Endothelial cell of umbilical vein (primary cell): Measurements from ENCODE around the gene TRAPPC10. TPM values are rescaled to one million over a fixed set of nuclear protein-coding genes. Genes with fewer than 3 reads are reported as not detected.

Experiments
- BruUV-seq: library from RNA; stranded (reverse); fragments of 400-500 nt; replicated peaks from 2 replicates; lab custom pipeline; 2021; lab: Mats Ljungman, UMichigan
- CTCF ChIA-PET: fragments of 300-600, 350-600 bp; sonication (Branson Sonifier 250); formaldehyde crosslinking; loops from one replicate; lab custom pipeline; 2021; ENCODE audit warnings: antibody characterized with exemption, inconsistent platforms; lab: Charles Lee
- POLR2A ChIA-PET: fragments of 300-600, 350-600 bp; sonication (Branson Sonifier 250); formaldehyde crosslinking; loops from one replicate; lab custom pipeline; 2021; ENCODE audit warnings: antibody characterized with exemption, inconsistent platforms; lab: Charles Lee
- DNase-seq: peaks from one replicate; pipeline ENCODE4 v3.0.0-alpha.2; 2011; ENCODE audit warnings: low read depth, low spot score
- FAIRE-seq: peaks from 2 replicates; lab custom pipeline; 2011; peaks lifted over from hg19 to GRCh38; lab: Jason Lieb, UNC
- H2AFZ ChIP-seq: 2 replicates; pipeline ENCODE4 v1.6.0; 2012; ENCODE audit warnings: low read depth, low read length, control low read depth, inconsistent platforms
- H3K27ac ChIP-seq: 2 replicates; pipeline ENCODE4 v1.5.1; 2011; ENCODE audit warnings: low read depth, mild to moderate bottlenecking, control low read depth, low read length, moderate library complexity; ENCODE audit not compliant: insufficient read depth
- H3K27me3 ChIP-seq, 2 experiments: 2 replicates each; pipeline versions ENCODE4 v1.6.0 to v1.6.1; 2011; ENCODE audit warnings: low read length in 2 of 2, mixed read lengths in 1 of 2; ENCODE audit not compliant: control insufficient read depth in 2 of 2, insufficient read depth in 2 of 2
- H3K36me3 ChIP-seq, 2 experiments: 2 replicates in 1 of 2; 3 replicates in 1 of 2; pipeline ENCODE4 v1.5.1; 2011; ENCODE audit warnings: low read length in 2 of 2, mild to moderate bottlenecking in 1 of 2, moderate library complexity in 1 of 2; ENCODE audit not compliant: control insufficient read depth in 2 of 2, insufficient read depth in 2 of 2; ENCODE audit errors: extremely low read depth in 1 of 2
- H3K4me1 ChIP-seq: 3 replicates; pipeline ENCODE4 v1.5.1; 2011; ENCODE audit warnings: mild to moderate bottlenecking, low read length; ENCODE audit not compliant: control insufficient read depth, insufficient read depth; ENCODE audit errors: extremely low read depth
- H3K4me2 ChIP-seq: 2 replicates; pipeline ENCODE4 v1.6.1; 2011; ENCODE audit warnings: low read length, control low read depth, mixed read lengths; ENCODE audit not compliant: insufficient read depth
- H3K4me3 ChIP-seq, 3 experiments: fragments of 200-600 bp in 1 of 3; sonication (generic), shearing (Covaris generic) in 1 of 3; replicated peaks in 1 of 3; 2 replicates each; pipeline ENCODE4 v1.5.1; 2011 to 2016; ENCODE audit warnings: control low read depth in 3 of 3, low read length in 3 of 3, mild to moderate bottlenecking in 2 of 3, inconsistent platforms in 1 of 3, low read depth in 1 of 3, moderate library complexity in 1 of 3; ENCODE audit not compliant: insufficient read depth in 1 of 3
- H3K79me2 ChIP-seq: 2 replicates; pipeline ENCODE4 v1.6.0; 2012; ENCODE audit warnings: low read length, inconsistent platforms; ENCODE audit not compliant: control insufficient read depth, insufficient read depth
- H3K9ac ChIP-seq: replicated peaks from 2 replicates; pipeline ENCODE3; 2011; ENCODE audit warnings: low read length, control low read depth; ENCODE audit not compliant: insufficient read depth; ENCODE audit errors: extremely low read depth
- H3K9me1 ChIP-seq: replicated peaks from 3 replicates; pipeline ENCODE4 v1.6.0; 2011; ENCODE audit warnings: mild to moderate bottlenecking, low read length; ENCODE audit not compliant: control insufficient read depth, insufficient read depth; ENCODE audit errors: extremely low read depth
- H3K9me3 ChIP-seq: replicated peaks from 2 replicates; pipeline ENCODE4 v1.5.1; 2012; ENCODE audit warnings: low read length, inconsistent platforms; ENCODE audit not compliant: control insufficient read depth, insufficient read depth
- H4K20me1 ChIP-seq: replicated peaks from 2 replicates; pipeline ENCODE3; 2011; ENCODE audit warnings: mild to moderate bottlenecking, low read length; ENCODE audit not compliant: control insufficient read depth, insufficient read depth; ENCODE audit errors: extremely low read depth
- CTCF ChIP-seq, 2 donors: IDR thresholded peaks; 1 replicate in 1 of 2; 2 replicates in 1 of 2; pipeline ENCODE4 v1.5.1; 2011; ENCODE audit warnings: low read length in 2 of 2, mild to moderate bottlenecking in 2 of 2, moderate library complexity in 2 of 2, control low read depth in 1 of 2, inconsistent platforms in 1 of 2, low read depth in 1 of 2; ENCODE audit not compliant: insufficient read depth in 1 of 2; ENCODE audit errors: extremely low read depth in 1 of 2
- FOS ChIP-seq: IDR thresholded peaks from 2 replicates; pipeline ENCODE4 v1.6.1; 2011; ENCODE audit warnings: mild to moderate bottlenecking, low read length, moderate library complexity, borderline replicate concordance; ENCODE audit not compliant: insufficient read depth
- GATA2 ChIP-seq: IDR thresholded peaks from 2 replicates; pipeline ENCODE4 v1.7.0; 2011; ENCODE audit warnings: low read depth, mild to moderate bottlenecking, moderate library complexity, mixed read lengths, low read length; ENCODE audit not compliant: insufficient read length, insufficient read depth
- POLR2AphosphoS5 ChIP-seq: IDR thresholded peaks from 2 replicates; pipeline ENCODE4 v1.6.1; 2012; ENCODE audit warnings: low read depth, mild to moderate bottlenecking, control low read depth, low read length, moderate library complexity; ENCODE audit not compliant: insufficient read depth
- dilution Hi-C: fragments of 300-500 bp; cut with MboI; formaldehyde crosslinking; loops from one replicate; pipeline ENCODE4 v1.15.0; 2019; ENCODE audit warnings: low sequenced_read_pairs; ENCODE audit not compliant: extremely low pct_ligation_motif_present
- intact Hi-C: fragments of 100-400 bp; cut with micrococcal nuclease; formaldehyde crosslinking; loops from one replicate; pipeline ENCODE4 v1.10.0; 2022
- polyA plus RNA-seq, 4 experiments: library from polyadenylated mRNA; depleted of rRNA in 3 of 4; stranded (reverse) in 3 of 4; unstranded in 1 of 4; fragments of >200 nt; gene quantifications; 2 replicates each; pipeline versions ENCODE4 v1.2.1 to v1.2.3, GENCODE V29; 2011 to 2012; ENCODE audit warnings: missing spikeins in 1 of 4
- total RNA-seq: library from RNA; stranded (reverse); gene quantifications from 2 replicates; pipeline ENCODE4 v1.2.3, GENCODE V29; 2021

The TRAPPC10 gene
- total and polyA plus RNA-seq, 2 donors (not counting 3 experiments of a cell fraction or from before 2014, with no cell fraction given): 21.5 to 33.6 TPM

DNA sequence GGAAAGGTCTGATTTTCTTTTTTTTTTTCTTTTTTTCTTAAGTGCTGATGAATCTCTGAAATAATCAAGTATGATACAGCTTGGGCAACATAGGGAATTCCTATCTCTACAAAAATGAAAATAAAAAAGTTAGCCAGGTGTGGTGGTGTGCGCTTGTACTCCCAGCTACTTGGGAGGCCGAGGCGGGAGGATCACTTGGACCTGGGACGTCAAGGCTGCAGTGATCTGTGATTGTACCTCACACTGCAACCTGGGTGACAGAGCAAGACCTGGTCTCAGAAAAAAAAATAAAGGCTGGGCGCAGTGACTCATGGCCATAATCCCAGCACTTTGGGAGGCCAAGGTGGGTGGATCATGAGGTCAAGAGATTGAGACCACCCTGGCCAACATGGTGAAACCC lies 6.0 kb downstream of the TRAPPC10 start:
- no peak overlapping the region for H3K4me3 ChIP-seq
- H2AFZ ChIP-seq: no peak overlapping the region
- no peak overlapping the region for H3K9ac ChIP-seq
- H3K36me3 ChIP-seq: no peaks in the 10 kb centered on the region
- TF ChIP-seq POLR2AphosphoS5: no peak
- H3K27ac ChIP-seq: no peak overlapping the region
- peaks cover 7% of the 10 kb centered on the region for H4K20me1 ChIP-seq
- ChIA-PET POLR2A (no interaction called here), CTCF (no interaction called here)
- intact Hi-C loops: no loop called here
- FAIRE-seq (no peak), DNase-seq (no peak)
- H3K4me1 ChIP-seq: peaks cover 8% of the 10 kb centered on the region
- H3K9me3 ChIP-seq: no peaks in the 10 kb centered on the region
- H3K27me3 ChIP-seq: no peaks in the 10 kb centered on the region
- H3K79me2 ChIP-seq: peaks cover 90% of the 10 kb centered on the region
- no TSS peak for BruUV-seq
- H3K9me1 ChIP-seq: no peaks in the 10 kb centered on the region
- dilution Hi-C loops: no loop called here
- no peak overlapping the region for H3K4me2 ChIP-seq

DNA sequence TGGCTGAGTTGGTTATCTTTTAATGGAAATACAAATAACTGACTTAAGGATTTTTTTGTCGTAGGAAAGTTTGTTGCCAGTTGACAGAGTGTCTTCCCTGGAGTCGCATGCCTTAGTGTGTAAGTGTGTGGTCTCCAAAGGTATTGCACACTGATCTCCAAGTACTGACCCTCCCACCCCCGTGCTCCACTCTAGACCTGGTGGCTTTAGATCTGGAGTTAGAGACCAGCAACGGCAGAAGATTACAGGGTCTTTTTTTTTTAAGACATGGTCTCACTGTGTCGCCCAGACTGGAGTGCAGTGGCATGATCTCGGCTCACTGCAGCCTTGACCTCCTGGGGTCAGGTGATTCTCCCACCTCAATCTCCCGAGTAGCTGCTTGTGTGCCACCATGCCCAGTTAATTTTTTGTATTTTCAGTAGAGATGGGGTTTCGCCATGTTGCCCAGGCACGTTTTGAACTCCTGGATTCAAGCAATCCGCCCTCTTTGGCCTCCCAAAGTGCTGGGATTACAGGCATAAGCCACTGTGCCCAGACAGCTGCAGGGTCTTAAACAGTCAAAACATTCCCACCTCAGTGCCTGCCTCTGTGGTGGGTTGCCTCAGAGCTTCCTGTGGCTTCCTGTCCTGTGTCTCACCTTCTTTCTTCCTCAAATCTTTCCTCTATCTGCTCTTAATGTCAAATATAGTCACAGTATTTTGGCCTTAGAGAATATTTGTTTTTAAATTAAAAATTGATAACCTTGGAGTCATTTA lies 6.9 kb downstream of the TRAPPC10 start:
- Histone ChIP-seq H3K9ac (no peak overlapping the region), H3K27me3 (no peaks in the 10 kb centered on the region), H3K9me1 (no peaks in the 10 kb centered on the region), H3K79me2 (peaks cover 90% of the 10 kb centered on the region), H4K20me1 (peaks cover 4% of the 10 kb centered on the region), H3K4me3 (no peak overlapping the region), H3K27ac (no peak overlapping the region), H2AFZ (no peak overlapping the region), H3K36me3 (no peaks in the 10 kb centered on the region), H3K4me2 (no peak overlapping the region), H3K9me3 (no peaks in the 10 kb centered on the region), H3K4me1 (no peaks in the 10 kb centered on the region)
- intact Hi-C loops: no loop called here
- ChIA-PET POLR2A (no interaction called here), CTCF (no interaction called here)
- FAIRE-seq (no peak), DNase-seq (no peak)
- no TSS peak for BruUV-seq
- TF ChIP-seq FOS (no peak), CTCF (IDR thresholded peaks at IDR 0.05; ENCODE audit: extremely low read depth in 1 of 2, insufficient read depth in 1 of 2, low read depth in 1 of 2, low read length in 2 of 2) (no peak), GATA2 (no peak)
- dilution Hi-C loops: no loop called here
